ENCODE data around the gene PHF1.

Gene PHF1

DNA sequence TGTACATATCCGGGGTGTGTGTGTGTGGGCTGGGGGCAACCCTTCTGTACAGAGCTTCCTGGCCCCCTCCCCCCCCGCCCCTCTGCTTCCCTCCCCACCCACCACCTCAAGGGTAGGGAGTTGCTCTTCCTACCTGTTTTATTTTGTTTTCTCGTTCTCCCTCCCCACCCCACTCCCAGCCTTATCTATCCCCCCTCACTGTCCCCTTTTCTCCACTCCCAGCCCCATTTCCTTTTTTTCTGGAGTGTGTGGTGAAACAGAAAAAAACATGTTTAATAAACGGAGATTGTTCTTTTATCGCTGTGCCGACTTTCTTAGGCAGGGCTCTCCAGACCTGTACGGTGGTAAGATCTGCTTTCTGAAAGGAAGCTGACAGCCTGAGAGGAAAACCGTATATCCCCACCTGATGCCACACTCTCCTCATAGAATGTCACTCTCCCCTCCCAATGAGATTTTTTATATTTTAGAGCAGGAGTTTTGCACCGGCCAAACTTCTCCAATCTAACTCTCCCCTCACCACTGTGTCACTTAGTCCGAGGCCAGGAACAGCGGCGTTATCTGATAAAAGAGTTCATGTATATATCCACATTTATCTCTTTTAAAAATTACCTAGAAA lies 42.7 kb downstream of the PHF1 start:
- no peak for DNase-seq

DNA sequence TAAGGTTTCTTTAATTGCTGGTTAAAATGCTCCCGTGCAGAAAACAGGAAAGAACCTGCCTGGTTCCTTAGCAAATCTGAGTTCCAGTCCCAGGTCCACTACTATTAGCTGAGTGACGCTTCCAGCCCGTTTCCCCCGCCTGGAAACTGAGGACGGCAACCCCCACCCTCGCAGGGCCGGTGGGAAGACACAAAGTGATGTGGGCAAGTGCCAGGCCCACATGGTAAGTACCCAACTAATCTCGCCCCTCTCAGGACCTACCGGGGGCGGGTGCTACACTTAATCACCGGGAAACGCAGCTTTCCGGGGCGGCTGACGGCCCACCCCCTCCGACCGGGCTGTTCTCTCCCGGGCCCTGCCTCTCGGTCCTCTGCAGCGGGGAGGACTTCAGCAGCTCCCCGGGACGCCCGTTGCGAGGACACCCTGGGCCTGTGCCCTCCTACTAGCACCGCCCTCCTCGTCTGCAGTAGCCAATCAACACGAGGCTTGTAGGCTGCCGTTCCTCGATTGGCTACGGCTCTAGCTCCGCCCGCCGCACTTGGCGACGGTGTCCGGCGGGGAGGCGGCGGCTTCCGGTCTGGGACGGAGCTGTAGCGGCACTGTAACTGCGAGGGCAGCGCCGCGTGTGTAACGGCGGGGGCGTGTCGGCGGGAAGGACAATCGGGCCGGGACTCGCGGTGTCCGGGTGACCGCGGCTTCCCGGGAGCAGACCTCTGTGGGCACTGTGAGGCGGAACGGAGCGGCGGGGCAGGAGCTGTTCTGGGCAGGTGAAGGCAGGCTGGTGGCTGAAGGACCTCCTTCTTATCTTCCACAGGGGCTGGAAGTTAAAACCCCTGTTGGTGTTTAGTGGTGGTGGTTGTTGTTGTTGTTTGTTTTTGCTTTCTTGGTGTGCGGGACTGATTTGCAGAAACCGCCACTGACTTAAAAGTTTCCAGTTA lies 43.5 kb downstream of the PHF1 start, which contains the start of gene ZBTB9:
TSS of gene ZBTB9 (plus strand) at position 568 of the 938 bp plus-strand sequence. CDS start 525 bp downstream, outside the sequence.
- peak; percentile 74 to 98 (median 94) for DNase-seq

DNA sequence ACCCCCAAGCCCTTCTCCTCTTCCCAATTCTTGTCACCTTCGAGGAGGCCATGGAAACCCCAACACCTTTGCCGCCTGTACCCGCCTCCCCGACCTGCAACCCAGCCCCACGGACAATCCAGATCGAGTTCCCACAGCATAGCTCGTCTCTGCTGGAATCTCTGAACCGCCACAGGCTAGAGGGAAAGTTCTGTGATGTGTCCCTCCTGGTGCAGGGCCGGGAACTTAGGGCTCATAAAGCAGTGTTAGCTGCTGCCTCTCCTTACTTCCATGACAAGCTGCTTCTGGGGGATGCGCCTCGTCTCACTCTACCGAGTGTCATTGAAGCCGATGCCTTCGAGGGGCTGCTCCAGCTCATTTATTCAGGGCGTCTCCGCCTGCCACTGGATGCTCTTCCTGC lies 44.2 kb downstream of the PHF1 start:
- DNase-seq: no peak

DNA sequence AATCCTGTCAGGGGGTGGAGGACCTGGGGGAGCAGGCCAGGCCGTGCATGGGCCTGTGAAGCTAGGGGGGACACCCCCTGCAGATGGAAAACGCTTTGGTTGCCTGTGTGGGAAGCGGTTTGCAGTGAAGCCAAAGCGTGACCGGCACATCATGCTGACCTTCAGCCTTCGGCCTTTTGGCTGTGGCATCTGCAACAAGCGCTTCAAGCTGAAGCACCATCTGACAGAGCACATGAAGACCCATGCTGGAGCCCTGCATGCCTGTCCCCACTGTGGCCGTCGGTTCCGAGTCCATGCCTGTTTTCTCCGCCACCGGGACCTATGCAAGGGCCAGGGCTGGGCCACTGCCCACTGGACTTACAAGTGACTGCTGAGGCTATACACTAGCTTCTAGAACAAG lies 45.3 kb downstream of the PHF1 start:
- no peak for DNase-seq

DNA sequence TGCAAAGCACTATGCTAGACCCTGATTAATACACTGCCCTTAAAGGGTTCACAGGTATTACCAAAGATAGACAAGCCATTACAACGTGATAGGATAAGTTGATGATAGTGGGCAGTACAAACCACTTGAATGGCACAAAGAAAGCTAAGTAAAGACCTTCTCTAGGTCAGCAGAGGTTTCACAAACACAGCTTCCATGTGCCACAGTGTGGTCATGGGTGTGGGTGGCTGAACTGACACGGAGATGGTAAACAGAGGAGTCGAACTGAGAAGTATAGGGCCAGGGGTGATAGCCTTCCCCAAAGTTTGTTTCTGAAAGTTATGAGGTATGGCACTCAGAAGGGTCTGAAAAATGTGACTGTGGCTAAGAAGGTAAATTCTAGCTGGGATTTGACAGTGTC lies 47.9 kb downstream of the PHF1 start:
- no peak for DNase-seq

DNA sequence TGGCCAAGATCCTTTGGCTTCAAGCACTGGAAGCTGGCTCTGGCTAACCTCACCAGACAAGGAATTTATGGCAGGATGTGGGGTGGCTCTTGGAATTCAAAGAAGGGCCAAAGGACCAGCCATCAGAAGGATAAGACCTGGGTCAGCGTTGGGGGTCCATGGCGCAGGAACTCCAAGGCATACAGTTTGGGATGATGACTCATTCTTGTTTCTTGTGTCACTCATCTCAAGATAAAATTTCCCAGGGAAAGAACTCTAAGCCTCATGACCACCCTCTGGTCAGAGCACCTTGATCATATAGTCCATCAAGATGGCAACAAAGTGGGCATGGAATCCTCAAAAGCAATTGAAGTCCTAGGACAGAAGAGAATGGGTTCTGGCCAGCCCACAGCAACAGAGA lies 48.4 kb downstream of the PHF1 start:
- no peak for DNase-seq
